GM23248 (cell line): ENCODE measurements around the gene C11orf68. TPM values are rescaled to one million over a fixed set of nuclear protein-coding genes. Genes with fewer than 3 reads are reported as not detected.

Experiments
- DNase-seq: peaks from one replicate; pipeline ENCODE4 v3.0.0-alpha.2; 2015
- H2AFZ ChIP-seq: fragments of 200-600 bp; sonication (generic); 2 replicates; pipeline ENCODE4 v1.6.1; 2016; ENCODE audit warnings: antibody characterized with exemption
- H3F3A ChIP-seq: fragments of 200-600 bp; sonication (generic); 2 replicates; pipeline ENCODE4 v1.6.1; 2016; ENCODE audit warnings: mild to moderate bottlenecking, antibody characterized with exemption, mixed run types; ENCODE audit not compliant: insufficient read depth
- H3K27ac ChIP-seq: fragments of 200-600 bp; sonication (generic); 2 replicates; pipeline ENCODE4 v1.5.1; 2016; ENCODE audit warnings: mild to moderate bottlenecking
- H3K27me3 ChIP-seq: fragments of 200-600 bp; sonication (generic); replicated peaks from 2 replicates; pipeline ENCODE4 v1.6.1; 2016; ENCODE audit warnings: mild to moderate bottlenecking; ENCODE audit not compliant: insufficient read depth
- H3K36me3 ChIP-seq: fragments of 200-600 bp; sonication (generic); 2 replicates; pipeline ENCODE4 v1.6.1; 2016; ENCODE audit warnings: low read depth, mild to moderate bottlenecking
- H3K4me1 ChIP-seq: fragments of 200-600 bp; sonication (generic); 2 replicates; pipeline ENCODE4 v1.6.1; 2016; ENCODE audit warnings: mild to moderate bottlenecking; ENCODE audit not compliant: insufficient read depth
- H3K4me2 ChIP-seq: fragments of 200-600 bp; sonication (generic); one replicate; pipeline ENCODE4 v1.6.1; 2016; ENCODE audit warnings: mild to moderate bottlenecking; ENCODE audit not compliant: unreplicated experiment
- H3K4me3 ChIP-seq: fragments of 200-600 bp; sonication (generic); 2 replicates; pipeline ENCODE4 v1.5.1; 2016; ENCODE audit warnings: mild to moderate bottlenecking
- H3K79me2 ChIP-seq: fragments of 200-600 bp; sonication (generic); 2 replicates; pipeline ENCODE4 v1.6.1; 2016; ENCODE audit warnings: mild to moderate bottlenecking; ENCODE audit not compliant: insufficient read depth
- H3K9ac ChIP-seq: fragments of 200-600 bp; sonication (generic); 2 replicates; pipeline ENCODE4 v1.6.1; 2016; ENCODE audit warnings: mild to moderate bottlenecking
- H3K9me2 ChIP-seq: fragments of 200-600 bp; sonication (generic); 2 replicates; pipeline ENCODE4 v1.6.1; 2016; ENCODE audit warnings: mixed run types, mild to moderate bottlenecking, moderate library complexity; ENCODE audit not compliant: insufficient read depth
- H3K9me3 ChIP-seq: fragments of 200-600 bp; sonication (generic); one replicate; pipeline ENCODE4 v1.6.1; 2017; ENCODE audit warnings: low read depth
- H4K20me1 ChIP-seq: fragments of 200-600 bp; sonication (generic); 2 replicates; pipeline ENCODE4 v1.6.0; 2016; ENCODE audit not compliant: insufficient read depth
- EZH2 ChIP-seq: fragments of 200-600 bp; sonication (generic); IDR thresholded peaks from 2 replicates; pipeline ENCODE4 v1.6.1; 2018; ENCODE audit warnings: antibody characterized with exemption, mild to moderate bottlenecking; ENCODE audit not compliant: insufficient read depth, poor library complexity, severe bottlenecking
- EZH2phosphoT487 ChIP-seq: fragments of 200-600 bp; sonication (generic); IDR thresholded peaks from 2 replicates; pipeline ENCODE4 v1.6.1; 2018; ENCODE audit warnings: antibody characterized with exemption, moderate library complexity, mild to moderate bottlenecking, low read depth; ENCODE audit not compliant: insufficient read depth
- WGBS, 2 experiments: methylation state at CpG; one replicate each; pipeline ENCODE4 v1.1.6; 2015 to 2017; ENCODE audit warnings: low lambda C conversion rate in 2 of 2, low coverage in 1 of 2; ENCODE audit errors: missing lambda C conversion rate in 2 of 2; 5-methylcytosine and 5-hydroxymethylcytosine counted together
- in situ Hi-C: fragments of 300-500 bp; cut with MboI; formaldehyde crosslinking; loops from 2 replicates; pipeline ENCODE4 v1.15.0; 2020
- polyA plus RNA-seq: library from polyadenylated mRNA; unstranded; fragments of >200 nt; fragmentation: Nextera tagmentation; extraction: Ambion mirVana; gene quantifications from 2 replicates; pipeline ENCODE4 v1.2.1, GENCODE V29; 2016
- total RNA-seq: library from RNA; depleted of rRNA; stranded (reverse); fragments of >200 nt; shearing (Covaris generic); gene quantifications from 2 replicates; pipeline ENCODE4 v1.2.3, GENCODE V29; 2014

Gene C11orf68
- total and polyA plus RNA-seq, 2 experiments from 2014 or later: 50.5 to 91.5 TPM

- Histone ChIP-seq H3F3A (no peaks in the 10 kb centered on the region), H3K9me2 (no peaks in the 10 kb centered on the region), H3K27ac (no peak overlapping the region), H3K9ac (no peak overlapping the region), H3K4me1 (0 out of 2 replicates have a peak, but pooled peaks cover under 1% of the 10 kb centered on the region), H4K20me1 (no peaks in the 10 kb centered on the region), H2AFZ (no peak overlapping the region), H3K4me2 (no peak overlapping the region), H3K27me3 (no peaks in the 10 kb centered on the region), H3K36me3 (no peaks in the 10 kb centered on the region), H3K9me3 (no peaks in the 10 kb centered on the region), H3K79me2 (no peaks in the 10 kb centered on the region), H3K4me3 (no peak overlapping the region)
- WGBS, 2 experiments: 79 to 81% methylated on average over 12 of the region's 12 CpGs
- no peak for TF ChIP-seq EZH2
- no peak for TF ChIP-seq EZH2phosphoT487
- in situ Hi-C loops: no loop called here
- no peak for DNase-seq
These were observed 28.8 kb upstream of the C11orf68 start for GRCh38 chr11:65947603-65948125.

GRCh38 chr11:65947133-65947532 is 28.3 kb upstream of the C11orf68 start:
- 77 to 83% methylated on average over 13 of the region's 13 CpGs for WGBS, 2 experiments
- no peak overlapping the region for H3K4me2 ChIP-seq
- no peak overlapping the region for H3K4me3 ChIP-seq
- in situ Hi-C loops: no loop called here
- H3K9me2 ChIP-seq: no peaks in the 10 kb centered on the region
- H2AFZ ChIP-seq: no peak overlapping the region
- TF ChIP-seq EZH2phosphoT487: no peak
- no peaks in the 10 kb centered on the region for H3K9me3 ChIP-seq
- no peaks in the 10 kb centered on the region for H4K20me1 ChIP-seq
- H3K79me2 ChIP-seq: no peaks in the 10 kb centered on the region
- H3K27ac ChIP-seq: no peak overlapping the region
- H3K36me3 ChIP-seq: no peaks in the 10 kb centered on the region
- DNase-seq: no peak
- H3K9ac ChIP-seq: no peak overlapping the region
- no peaks in the 10 kb centered on the region for H3K27me3 ChIP-seq
- 0 out of 2 replicates have a peak, but pooled peaks cover 3% of the 10 kb centered on the region for H3F3A ChIP-seq
- H3K4me1 ChIP-seq: peaks cover 4% of the 10 kb centered on the region; the same call in 1 of the 2 replicates

- in situ Hi-C loops: no loop called here
These were observed 27.8 kb upstream of the C11orf68 start for GRCh38 chr11:65946655-65947054.

GRCh38 chr11:65945941-65946558 is 27.2 kb upstream of the C11orf68 start:
- H3K4me3 ChIP-seq: no peak overlapping the region
- no peaks in the 10 kb centered on the region for H3K9me2 ChIP-seq
- no peak overlapping the region for H3K27ac ChIP-seq
- H3K27me3 ChIP-seq: no peaks in the 10 kb centered on the region
- no peak overlapping the region for H3K4me2 ChIP-seq
- H2AFZ ChIP-seq: no peak overlapping the region
- no peaks in the 10 kb centered on the region for H3K36me3 ChIP-seq
- H3K79me2 ChIP-seq: no peaks in the 10 kb centered on the region
- WGBS, 2 experiments: 86 to 89% methylated on average over 11 of the region's 11 CpGs
- TF ChIP-seq EZH2phosphoT487: no peak
- TF ChIP-seq EZH2: no peak
- H3K9me3 ChIP-seq: no peaks in the 10 kb centered on the region
- in situ Hi-C loops: no loop called here
- H3F3A ChIP-seq: peaks cover 13% of the 10 kb centered on the region
- peaks cover 12% of the 10 kb centered on the region for H3K4me1 ChIP-seq
- no peaks in the 10 kb centered on the region for H4K20me1 ChIP-seq
- DNase-seq: no peak
- no peak overlapping the region for H3K9ac ChIP-seq

More at GRCh38 chr11:65946655-65947054, 27.8 kb upstream of the C11orf68 start:
- Histone ChIP-seq H4K20me1 (no peaks in the 10 kb centered on the region), H2AFZ (no peak overlapping the region), H3K27me3 (no peaks in the 10 kb centered on the region), H3K9me2 (no peaks in the 10 kb centered on the region), H3K9ac (no peak overlapping the region), H3K4me1 (peaks cover 9% of the 10 kb centered on the region), H3K4me3 (no peak overlapping the region), H3K4me2 (no peak overlapping the region), H3K79me2 (no peaks in the 10 kb centered on the region), H3K27ac (no peak overlapping the region), H3K36me3 (no peaks in the 10 kb centered on the region), H3K9me3 (no peaks in the 10 kb centered on the region), H3F3A (peaks cover 7% of the 10 kb centered on the region; the same call in 1 of the 2 replicates)
- DNase-seq: no peak
- TF ChIP-seq EZH2 (no peak), EZH2phosphoT487 (no peak)
- WGBS, 2 experiments: 71 to 86% methylated on average over 4 of the region's 4 CpGs
